Ishikawa (cell line): ENCODE results near the gene CORO7.

Source experiments
- CEBPB ChIP-seq: IDR thresholded peaks from 2 replicates; pipeline ENCODE4 v1.6.1; 2012
- EGR1 ChIP-seq: IDR thresholded peaks from 2 replicates; pipeline ENCODE4 v1.6.1; 2012
- EP300 ChIP-seq: IDR thresholded peaks from 2 replicates; pipeline ENCODE4 v1.6.1; 2012; ENCODE audit warnings: borderline replicate concordance
- RAD21 ChIP-seq: IDR thresholded peaks from 2 replicates; pipeline ENCODE4 v1.6.1; 2012; ENCODE audit warnings: low read depth
- TCF12 ChIP-seq: IDR thresholded peaks from 2 replicates; pipeline ENCODE4 v1.6.1; 2012; ENCODE audit warnings: low read depth
- YY1 ChIP-seq: IDR thresholded peaks from 2 replicates; pipeline ENCODE4 v1.6.1; 2012; ENCODE audit warnings: low read depth
- ZBTB7A ChIP-seq: IDR thresholded peaks from 2 replicates; pipeline ENCODE4 v1.6.1; 2012; ENCODE audit warnings: low read depth
- TF ChIP-seq, protein P1 (sequence below): IDR thresholded peaks from 2 replicates; pipeline ENCODE4 v1.6.1; 2012
- TF ChIP-seq, protein P2 (sequence below): IDR thresholded peaks from 2 replicates; pipeline ENCODE4 v1.6.1; 2012; ENCODE audit warnings: low read depth, mild to moderate bottlenecking
- TF ChIP-seq, protein P3 (sequence below): IDR thresholded peaks from 2 replicates; pipeline ENCODE4 v1.6.1; 2012

DNA sequence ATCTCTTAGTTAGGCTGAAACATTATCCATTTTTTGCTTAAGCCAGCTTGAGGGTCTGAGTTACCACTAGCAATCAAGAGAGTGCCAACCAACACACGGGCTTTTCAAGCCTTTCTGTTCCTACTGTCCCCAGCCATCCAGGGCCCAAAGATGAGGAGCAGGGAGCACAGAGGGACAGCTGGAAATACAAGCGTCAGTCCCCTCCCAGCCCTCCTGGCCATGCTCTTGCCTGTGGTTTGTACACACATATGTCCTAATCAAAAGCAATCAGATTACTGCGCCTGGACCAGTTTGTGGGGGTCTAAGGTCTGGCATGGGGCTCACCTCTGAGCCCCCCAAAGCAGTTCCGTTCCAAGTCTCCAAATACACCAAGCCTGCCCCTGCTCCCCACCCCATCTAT, 3.5 kb downstream of the CORO7 start:
- TF ChIP-seq RAD21 (no peak), CEBPB (no peak), ZBTB7A (no peak), EP300 (no peak), EGR1 (no peak), YY1 (no peak), TCF12 (no peak)
- TF ChIP-seq, protein P1, sequence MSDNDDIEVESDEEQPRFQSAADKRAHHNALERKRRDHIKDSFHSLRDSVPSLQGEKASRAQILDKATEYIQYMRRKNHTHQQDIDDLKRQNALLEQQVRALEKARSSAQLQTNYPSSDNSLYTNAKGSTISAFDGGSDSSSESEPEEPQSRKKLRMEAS = no peak
- TF ChIP-seq, protein P2, sequence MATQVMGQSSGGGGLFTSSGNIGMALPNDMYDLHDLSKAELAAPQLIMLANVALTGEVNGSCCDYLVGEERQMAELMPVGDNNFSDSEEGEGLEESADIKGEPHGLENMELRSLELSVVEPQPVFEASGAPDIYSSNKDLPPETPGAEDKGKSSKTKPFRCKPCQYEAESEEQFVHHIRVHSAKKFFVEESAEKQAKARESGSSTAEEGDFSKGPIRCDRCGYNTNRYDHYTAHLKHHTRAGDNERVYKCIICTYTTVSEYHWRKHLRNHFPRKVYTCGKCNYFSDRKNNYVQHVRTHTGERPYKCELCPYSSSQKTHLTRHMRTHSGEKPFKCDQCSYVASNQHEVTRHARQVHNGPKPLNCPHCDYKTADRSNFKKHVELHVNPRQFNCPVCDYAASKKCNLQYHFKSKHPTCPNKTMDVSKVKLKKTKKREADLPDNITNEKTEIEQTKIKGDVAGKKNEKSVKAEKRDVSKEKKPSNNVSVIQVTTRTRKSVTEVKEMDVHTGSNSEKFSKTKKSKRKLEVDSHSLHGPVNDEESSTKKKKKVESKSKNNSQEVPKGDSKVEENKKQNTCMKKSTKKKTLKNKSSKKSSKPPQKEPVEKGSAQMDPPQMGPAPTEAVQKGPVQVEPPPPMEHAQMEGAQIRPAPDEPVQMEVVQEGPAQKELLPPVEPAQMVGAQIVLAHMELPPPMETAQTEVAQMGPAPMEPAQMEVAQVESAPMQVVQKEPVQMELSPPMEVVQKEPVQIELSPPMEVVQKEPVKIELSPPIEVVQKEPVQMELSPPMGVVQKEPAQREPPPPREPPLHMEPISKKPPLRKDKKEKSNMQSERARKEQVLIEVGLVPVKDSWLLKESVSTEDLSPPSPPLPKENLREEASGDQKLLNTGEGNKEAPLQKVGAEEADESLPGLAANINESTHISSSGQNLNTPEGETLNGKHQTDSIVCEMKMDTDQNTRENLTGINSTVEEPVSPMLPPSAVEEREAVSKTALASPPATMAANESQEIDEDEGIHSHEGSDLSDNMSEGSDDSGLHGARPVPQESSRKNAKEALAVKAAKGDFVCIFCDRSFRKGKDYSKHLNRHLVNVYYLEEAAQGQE = no peak
- TF ChIP-seq, protein P3, sequence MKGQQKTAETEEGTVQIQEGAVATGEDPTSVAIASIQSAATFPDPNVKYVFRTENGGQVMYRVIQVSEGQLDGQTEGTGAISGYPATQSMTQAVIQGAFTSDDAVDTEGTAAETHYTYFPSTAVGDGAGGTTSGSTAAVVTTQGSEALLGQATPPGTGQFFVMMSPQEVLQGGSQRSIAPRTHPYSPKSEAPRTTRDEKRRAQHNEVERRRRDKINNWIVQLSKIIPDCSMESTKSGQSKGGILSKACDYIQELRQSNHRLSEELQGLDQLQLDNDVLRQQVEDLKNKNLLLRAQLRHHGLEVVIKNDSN = no peak
